Mesendoderm (in vitro differentiated cells): ENCODE measurements around the gene KRTAP20-4.

Experiments
- DNase-seq: peaks from one replicate; pipeline ENCODE4 v3.0.0; 2013
- H2AK5ac ChIP-seq: 2 replicates; pipeline ENCODE4 v1.6.1; 2013; ENCODE audit warnings: low read length, inconsistent platforms
- H2BK120ac ChIP-seq: 2 replicates; pipeline ENCODE4 v1.6.1; 2013; ENCODE audit warnings: low read depth, mild to moderate bottlenecking, low read length, moderate library complexity, mixed read lengths
- H2BK15ac ChIP-seq: replicated peaks from 2 replicates; pipeline ENCODE4 v1.6.1; 2013; ENCODE audit warnings: low read depth, mild to moderate bottlenecking, moderate library complexity
- H2BK5ac ChIP-seq: 2 replicates; pipeline ENCODE4 v1.6.1; 2013; ENCODE audit warnings: low read length, inconsistent platforms
- H3K18ac ChIP-seq: 2 replicates; pipeline ENCODE4 v1.6.1; 2013; ENCODE audit warnings: mild to moderate bottlenecking, low read length, mixed read lengths
- H3K23ac ChIP-seq: one replicate; pipeline ENCODE4 v1.6.1; 2013; ENCODE audit warnings: low read length
- H3K27ac ChIP-seq: 2 replicates; pipeline ENCODE4 v1.5.1; 2013; ENCODE audit warnings: low read depth, mild to moderate bottlenecking, inconsistent platforms, low read length, moderate library complexity
- H3K27me3 ChIP-seq: 2 replicates; pipeline ENCODE4 v1.6.1; 2013; ENCODE audit warnings: low read length, control low read depth, mild to moderate bottlenecking, inconsistent platforms; ENCODE audit not compliant: insufficient read depth, poor library complexity
- H3K36me3 ChIP-seq: 2 replicates; pipeline ENCODE4 v1.6.1; 2013; ENCODE audit warnings: low read length, inconsistent platforms; ENCODE audit not compliant: control insufficient read depth, insufficient read depth
- H3K4ac ChIP-seq: one replicate; pipeline ENCODE4 v1.6.1; 2013; ENCODE audit warnings: low read depth, mild to moderate bottlenecking, low read length, moderate library complexity
- H3K4me1 ChIP-seq: 2 replicates; pipeline ENCODE4 v1.6.1; 2013; ENCODE audit warnings: low read depth, low read length, inconsistent platforms; ENCODE audit not compliant: control insufficient read depth
- H3K4me2 ChIP-seq: 2 replicates; pipeline ENCODE4 v1.6.1; 2013; ENCODE audit warnings: low read length
- H3K4me3 ChIP-seq: 2 replicates; pipeline ENCODE4 v1.5.1; 2013; ENCODE audit warnings: mild to moderate bottlenecking, low read length
- H3K56ac ChIP-seq: one replicate; pipeline ENCODE4 v1.6.1; 2013; ENCODE audit warnings: low read length
- H3K79me1 ChIP-seq: 2 replicates; pipeline ENCODE4 v1.6.1; 2013; ENCODE audit warnings: low read length, inconsistent platforms
- H3K79me2 ChIP-seq: 2 replicates; pipeline ENCODE4 v1.6.1; 2013; ENCODE audit warnings: mild to moderate bottlenecking, low read length; ENCODE audit not compliant: control insufficient read depth, insufficient read depth
- H3K9ac ChIP-seq: 2 replicates; pipeline ENCODE4 v1.6.1; 2013; ENCODE audit warnings: low read length, inconsistent platforms
- H4K5ac ChIP-seq: one replicate; pipeline ENCODE4 v1.6.1; 2013; ENCODE audit warnings: low read length
- H4K8ac ChIP-seq: one replicate; pipeline ENCODE4 v1.6.1; 2013; ENCODE audit warnings: low read depth, mild to moderate bottlenecking, control low read depth, low read length, moderate library complexity
- WGBS: extraction: QIAGEN DNeasy Blood & Tissue Kit; methylation state at CpG from one replicate; pipeline ENCODE4 v1.1.7; 2013; ENCODE audit warnings: low lambda C conversion rate, missing lambda C conversion rate; ENCODE audit not compliant: insufficient coverage; ENCODE audit errors: extremely low coverage; 5-methylcytosine and 5-hydroxymethylcytosine counted together

The KRTAP20-4 gene

DNA sequence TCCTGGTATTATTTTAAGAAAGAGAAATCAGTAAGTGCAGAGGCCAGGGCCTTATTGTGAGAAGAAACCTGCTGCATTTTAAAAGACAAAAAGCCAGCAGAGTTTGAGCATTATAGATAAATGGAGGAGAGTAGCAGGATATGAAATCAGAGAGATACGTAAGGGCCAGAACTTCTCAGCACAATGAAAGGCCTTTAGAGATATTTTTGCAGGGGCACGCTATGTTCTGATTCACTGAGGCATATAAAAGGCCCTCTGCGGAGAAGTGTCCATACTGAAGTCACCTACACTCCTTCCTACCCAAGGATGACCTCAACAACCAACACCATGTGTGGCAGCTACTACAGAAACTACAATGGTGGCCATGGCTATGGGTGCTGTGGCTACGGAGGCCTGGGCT is 28.3 kb upstream of the KRTAP20-4 start, which contains the start of gene KRTAP6-3:
KRTAP6-3 (plus strand) TSS at position 301 of the 400 bp plus-strand sequence; CDS start at position 307, 6 bp downstream.
- no peaks in the 10 kb centered on the region for H3K79me2 ChIP-seq

DNA sequence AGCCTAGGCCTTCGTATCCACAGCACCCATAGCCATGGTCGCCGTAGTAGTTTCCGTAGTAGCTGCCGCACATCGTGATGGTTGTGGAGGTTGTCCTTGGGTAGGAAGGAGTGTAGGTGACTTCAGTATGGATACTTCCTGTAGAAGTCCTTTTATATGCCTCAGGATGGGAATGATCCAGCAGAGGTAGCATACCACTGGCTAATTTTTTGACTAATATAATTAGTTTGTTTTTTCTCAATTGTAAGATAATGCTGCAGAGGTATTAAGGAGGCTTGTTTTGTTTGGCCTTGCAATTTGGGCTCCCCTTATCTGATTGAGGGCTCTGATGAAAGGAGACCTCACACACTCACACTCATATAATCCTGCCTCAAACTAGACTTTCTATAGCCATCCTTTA is 21.6 kb upstream of the KRTAP20-4 start, which contains the start of gene KRTAP6-2:
KRTAP6-2 (minus strand) TSS at position 101 of the 400 bp plus-strand sequence; CDS start at position 73, 28 bp downstream.
- DNase-seq: no peak
- Histone ChIP-seq H2BK5ac (no peak within 1 kb of the TSS), H3K27ac (no peak within 1 kb of the TSS), H2BK15ac (no peak within 1 kb of the TSS), H3K4me1 (no peaks in the 10 kb centered on the region), H3K9ac (no peak within 1 kb of the TSS), H2AK5ac (no peak within 1 kb of the TSS), H3K4me2 (no peak within 1 kb of the TSS), H4K5ac (no peak within 1 kb of the TSS), H3K36me3 (no peaks in the 10 kb centered on the region), H3K23ac (no peak within 1 kb of the TSS), H3K56ac (no peak within 1 kb of the TSS), H3K4me3 (no peak within 1 kb of the TSS), H3K27me3 (no peaks in the 10 kb centered on the region), H3K79me1 (no peaks in the 10 kb centered on the region), H3K79me2 (no peaks in the 10 kb centered on the region), H3K18ac (no peak within 1 kb of the TSS), H3K4ac (no peak within 1 kb of the TSS), H4K8ac (no peak within 1 kb of the TSS), H2BK120ac (no peak within 1 kb of the TSS)
- no CpG with 5 or more reads among the region's 6 CpGs for WGBS

More for the DNA sequence above, 28.3 kb upstream of the KRTAP20-4 start, which contains the start of gene KRTAP6-3:
- H2BK120ac ChIP-seq: no peak within 1 kb of the TSS
- H3K18ac ChIP-seq: no peak within 1 kb of the TSS
- H3K27ac ChIP-seq: no peak within 1 kb of the TSS
- H2AK5ac ChIP-seq: no peak within 1 kb of the TSS
- no peaks in the 10 kb centered on the region for H3K36me3 ChIP-seq
- H3K27me3 ChIP-seq: no peaks in the 10 kb centered on the region
- no peak within 1 kb of the TSS for H2BK5ac ChIP-seq
- H3K9ac ChIP-seq: no peak within 1 kb of the TSS
- H3K56ac ChIP-seq: no peak within 1 kb of the TSS
- DNase-seq: no peak
- H4K8ac ChIP-seq: no peak within 1 kb of the TSS
- H2BK15ac ChIP-seq: no peak within 1 kb of the TSS
- no peak within 1 kb of the TSS for H3K23ac ChIP-seq
- no peak within 1 kb of the TSS for H3K4me2 ChIP-seq
- H4K5ac ChIP-seq: no peak within 1 kb of the TSS
- no peak within 1 kb of the TSS for H3K4ac ChIP-seq
- no peaks in the 10 kb centered on the region for H3K4me1 ChIP-seq
- no peaks in the 10 kb centered on the region for H3K79me1 ChIP-seq
- no peak within 1 kb of the TSS for H3K4me3 ChIP-seq
- WGBS: no CpG with 5 or more reads among the region's 4 CpGs

DNA sequence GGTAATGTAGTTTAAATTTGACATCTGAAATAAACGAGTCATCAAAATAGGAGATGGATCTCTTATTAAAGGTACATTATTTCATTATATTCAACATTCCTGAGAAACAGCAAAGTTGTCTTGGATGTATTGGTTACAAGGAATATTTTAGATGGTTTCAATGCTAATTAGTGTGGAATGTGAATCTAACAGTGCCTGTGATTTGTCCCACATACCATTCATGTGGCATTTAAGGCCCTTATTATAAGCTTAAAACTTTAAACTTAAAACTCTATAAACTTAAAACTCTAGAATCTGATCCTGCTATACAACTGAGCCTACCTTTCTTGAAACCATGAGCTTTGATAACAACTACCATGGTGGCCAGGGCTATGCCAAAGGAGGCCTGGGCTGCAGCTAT is 19.6 kb upstream of the KRTAP20-4 start, which contains the start of gene KRTAP22-1:
KRTAP22-1 (plus strand) TSS at position 301 of the 400 bp plus-strand sequence.
- no peak within 1 kb of the TSS for H4K8ac ChIP-seq
- no peak within 1 kb of the TSS for H4K5ac ChIP-seq
- no peaks in the 10 kb centered on the region for H3K79me2 ChIP-seq
- no peaks in the 10 kb centered on the region for H3K4me1 ChIP-seq
- no peaks in the 10 kb centered on the region for H3K27me3 ChIP-seq
- DNase-seq: no peak
- H3K36me3 ChIP-seq: no peaks in the 10 kb centered on the region
- H3K27ac ChIP-seq: no peak within 1 kb of the TSS
- H2BK15ac ChIP-seq: no peak within 1 kb of the TSS
- no peaks in the 10 kb centered on the region for H3K79me1 ChIP-seq
- no CpG with 5 or more reads among the region's 1 CpG for WGBS
- no peak within 1 kb of the TSS for H3K18ac ChIP-seq
- H3K9ac ChIP-seq: no peak within 1 kb of the TSS
- H3K4ac ChIP-seq: no peak within 1 kb of the TSS
- no peak within 1 kb of the TSS for H3K4me3 ChIP-seq
- no peak within 1 kb of the TSS for H3K56ac ChIP-seq
- no peak within 1 kb of the TSS for H3K23ac ChIP-seq
- H2BK120ac ChIP-seq: no peak within 1 kb of the TSS
- H2BK5ac ChIP-seq: no peak within 1 kb of the TSS
- H2AK5ac ChIP-seq: no peak within 1 kb of the TSS
- H3K4me2 ChIP-seq: no peak within 1 kb of the TSS

DNA sequence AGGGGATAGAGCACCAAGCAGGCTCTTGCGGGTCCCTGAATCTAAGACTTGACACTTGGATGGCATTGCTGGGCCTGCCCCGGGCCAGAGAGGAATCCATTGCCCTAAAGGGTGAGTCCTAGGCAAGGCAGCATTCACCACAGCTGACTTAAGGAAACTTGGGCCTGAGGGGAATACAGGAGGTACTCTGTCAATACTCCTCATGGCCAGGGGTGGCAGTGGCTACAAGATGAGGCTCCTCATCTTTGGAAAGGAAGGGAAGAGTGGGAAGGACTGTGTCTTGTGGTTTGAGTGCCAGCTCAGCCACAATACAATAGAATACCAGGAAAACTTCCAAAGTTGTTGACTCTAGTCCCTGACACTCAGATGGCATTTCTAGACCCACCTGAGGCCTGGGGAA is 14.5 kb upstream of the KRTAP20-4 start:
- no CpG with 5 or more reads among the region's 2 CpGs for WGBS

DNA sequence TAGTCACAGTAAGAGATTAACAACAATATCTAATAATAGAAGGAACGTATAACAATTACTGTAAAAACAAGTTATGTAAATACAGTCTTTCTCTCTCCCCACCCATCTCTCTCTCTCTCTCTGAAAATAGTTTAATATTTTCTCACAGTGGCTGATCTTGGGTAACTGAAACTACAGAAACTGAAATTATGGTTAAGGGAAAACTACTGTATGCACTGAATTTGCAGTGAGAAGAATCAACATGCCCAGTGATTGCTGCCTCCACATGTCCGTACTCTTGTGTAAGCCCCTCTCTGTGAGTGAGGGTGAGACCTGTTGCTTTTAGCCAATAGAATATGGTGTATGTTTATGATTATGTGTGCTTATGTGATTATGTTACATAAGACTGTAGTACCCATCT is 8.3 kb upstream of the KRTAP20-4 start:
- Histone ChIP-seq H3K4ac (no peak overlapping the region), H2AK5ac (no peak overlapping the region), H3K79me1 (no peaks in the 10 kb centered on the region), H3K56ac (no peak overlapping the region), H3K4me2 (no peak overlapping the region), H3K4me1 (no peaks in the 10 kb centered on the region), H3K4me3 (no peak overlapping the region), H3K23ac (no peak overlapping the region), H3K18ac (no peak overlapping the region), H3K27ac (no peak overlapping the region), H4K5ac (no peak overlapping the region), H2BK120ac (no peak overlapping the region), H2BK5ac (no peak overlapping the region), H4K8ac (no peak overlapping the region), H2BK15ac (no peak overlapping the region), H3K9ac (no peak overlapping the region), H3K36me3 (no peaks in the 10 kb centered on the region), H3K27me3 (no peaks in the 10 kb centered on the region), H3K79me2 (no peaks in the 10 kb centered on the region)
- WGBS: no CpG with 5 or more reads among the region's 2 CpGs
- no peak for DNase-seq

More for the DNA sequence above, 14.5 kb upstream of the KRTAP20-4 start:
- Histone ChIP-seq H3K18ac (no peak overlapping the region), H3K4ac (no peak overlapping the region), H2AK5ac (no peak overlapping the region), H3K36me3 (no peaks in the 10 kb centered on the region), H3K27me3 (no peaks in the 10 kb centered on the region), H2BK5ac (no peak overlapping the region), H4K8ac (no peak overlapping the region), H3K27ac (no peak overlapping the region), H3K79me2 (no peaks in the 10 kb centered on the region), H3K4me3 (no peak overlapping the region), H3K79me1 (no peaks in the 10 kb centered on the region), H3K9ac (no peak overlapping the region), H3K23ac (no peak overlapping the region), H3K4me2 (no peak overlapping the region), H2BK15ac (no peak overlapping the region), H2BK120ac (no peak overlapping the region), H3K4me1 (no peaks in the 10 kb centered on the region), H4K5ac (no peak overlapping the region), H3K56ac (no peak overlapping the region)
- DNase-seq: peak; percentile 60

DNA sequence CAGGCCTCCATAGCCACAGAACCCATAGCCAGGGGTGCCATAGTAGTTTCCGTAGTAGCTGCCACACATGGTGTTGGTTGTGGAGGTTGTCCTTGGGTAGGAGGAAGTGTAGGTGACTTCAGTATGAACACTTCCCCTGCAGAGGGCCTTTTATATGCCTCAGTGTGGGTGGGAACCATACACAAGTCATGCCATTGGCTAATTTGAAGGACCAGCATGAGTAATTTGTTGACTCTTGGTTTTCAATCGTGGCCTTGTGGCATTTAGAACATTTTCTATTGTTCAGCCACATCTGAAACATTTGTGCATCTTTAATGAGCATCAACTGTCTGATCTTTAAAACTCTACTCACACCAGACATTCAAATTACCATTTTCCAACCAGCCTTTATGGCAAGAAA is 6.6 kb upstream of the KRTAP20-4 start, which contains the start of gene KRTAP6-1:
KRTAP6-1 (minus strand) TSS at position 95 of the 400 bp plus-strand sequence; CDS start at position 69, 26 bp downstream.
- DNase-seq: no peak
- WGBS: no CpG with 5 or more reads among the region's 2 CpGs
- Histone ChIP-seq H3K4ac (no peak within 1 kb of the TSS), H4K8ac (no peak within 1 kb of the TSS), H3K18ac (no peak within 1 kb of the TSS), H3K9ac (no peak within 1 kb of the TSS), H2BK5ac (no peak within 1 kb of the TSS), H3K23ac (no peak within 1 kb of the TSS), H3K4me3 (no peak within 1 kb of the TSS), H2BK15ac (no peak within 1 kb of the TSS), H4K5ac (no peak within 1 kb of the TSS), H3K36me3 (no peaks in the 10 kb centered on the region), H2AK5ac (no peak within 1 kb of the TSS), H3K4me2 (no peak within 1 kb of the TSS), H3K4me1 (no peaks in the 10 kb centered on the region), H3K27ac (no peak within 1 kb of the TSS), H3K79me2 (no peaks in the 10 kb centered on the region), H3K27me3 (no peaks in the 10 kb centered on the region), H2BK120ac (no peak within 1 kb of the TSS), H3K79me1 (no peaks in the 10 kb centered on the region), H3K56ac (no peak within 1 kb of the TSS)
